Smooth muscle cell (in vitro differentiated cells): Measurements from ENCODE around the gene CFAP46. TPM values are rescaled to one million over a fixed set of nuclear protein-coding genes. Genes with fewer than 3 reads are reported as not detected.

Experiments
- DNase-seq: peaks from one replicate; lab custom pipeline; 2025; ENCODE audit not compliant: unreplicated experiment; lab: John Stamatoyannopoulos, UW
- H2AFZ ChIP-seq: fragments of 200-600 bp; sonication (generic); 2 replicates; pipeline ENCODE4 v1.6.0; 2016; ENCODE audit warnings: antibody characterized with exemption, low read depth, mild to moderate bottlenecking
- H3F3A ChIP-seq: fragments of 200-600 bp; sonication (generic); 2 replicates; pipeline ENCODE4 v1.6.0; 2017; ENCODE audit warnings: antibody characterized with exemption, low read depth
- H3K27ac ChIP-seq: fragments of 200-600 bp; sonication (generic); 2 replicates; pipeline ENCODE4 v1.5.1; 2016; ENCODE audit warnings: low read depth, mild to moderate bottlenecking
- H3K27me3 ChIP-seq: fragments of 200-600 bp; sonication (generic); 2 replicates; pipeline ENCODE4 v1.6.1; 2016; ENCODE audit warnings: low read depth, mild to moderate bottlenecking
- H3K36me3 ChIP-seq: fragments of 200-600 bp; sonication (generic); 2 replicates; pipeline ENCODE4 v1.5.1; 2016; ENCODE audit warnings: low read depth
- H3K4me1 ChIP-seq: fragments of 200-600 bp; sonication (generic); 2 replicates; pipeline ENCODE4 v1.5.1; 2016; ENCODE audit warnings: low read depth
- H3K4me2 ChIP-seq: fragments of 200-600 bp; sonication (generic); 2 replicates; pipeline ENCODE4 v1.6.0; 2016; ENCODE audit warnings: mild to moderate bottlenecking
- H3K4me3 ChIP-seq: fragments of 200-600 bp; sonication (generic); 2 replicates; pipeline ENCODE4 v1.5.1; 2016; ENCODE audit warnings: mild to moderate bottlenecking
- H3K79me2 ChIP-seq: fragments of 200-600 bp; sonication (generic); 2 replicates; pipeline ENCODE4 v1.6.0; 2016; ENCODE audit warnings: low read depth, mild to moderate bottlenecking
- H3K9ac ChIP-seq: fragments of 200-600 bp; sonication (generic); 2 replicates; pipeline ENCODE4 v1.6.0; 2016; ENCODE audit warnings: low read depth
- H3K9me3 ChIP-seq: fragments of 200-600 bp; sonication (generic); replicated peaks from 2 replicates; pipeline ENCODE4 v1.5.1; 2016; ENCODE audit warnings: low read depth
- H4K20me1 ChIP-seq: fragments of 200-600 bp; sonication (generic); 2 replicates; pipeline ENCODE4 v1.6.0; 2016; ENCODE audit warnings: low read depth
- CTCF ChIP-seq: fragments of 200-600 bp; sonication (generic); IDR thresholded peaks from 2 replicates; pipeline ENCODE4 v1.5.1; 2017; ENCODE audit warnings: borderline replicate concordance, mild to moderate bottlenecking, antibody characterized with exemption; ENCODE audit not compliant: insufficient read depth, poor library complexity, severe bottlenecking
- WGBS: methylation state at CpG from one replicate; pipeline ENCODE4 v1.1.7; 2016; ENCODE audit warnings: low lambda C conversion rate; 5-methylcytosine and 5-hydroxymethylcytosine counted together
- polyA plus RNA-seq: library from polyadenylated mRNA; unstranded; fragments of >200 nt; fragmentation: Nextera tagmentation; extraction: Ambion mirVana; gene quantifications from 2 replicates; pipeline ENCODE4 v1.2.1, GENCODE V29; 2016
- total RNA-seq: library from RNA; depleted of rRNA; stranded (reverse); fragments of >200 nt; gene quantifications from 2 replicates; pipeline ENCODE4 v1.2.3, GENCODE V29; 2014

Gene CFAP46
- total and polyA plus RNA-seq, 2 experiments from 2014 or later = 1.1 to 2.0 TPM

- Histone ChIP-seq H3F3A (no peaks in the 10 kb centered on the region), H3K79me2 (no peaks in the 10 kb centered on the region), H3K4me3 (no peak overlapping the region), H2AFZ (no peak overlapping the region), H3K27me3 (no peaks in the 10 kb centered on the region), H3K36me3 (no peaks in the 10 kb centered on the region), H4K20me1 (no peaks in the 10 kb centered on the region), H3K9ac (no peak overlapping the region), H3K4me1 (no peaks in the 10 kb centered on the region), H3K27ac (no peak overlapping the region), H3K9me3 (no peaks in the 10 kb centered on the region), H3K4me2 (no peak overlapping the region)
- WGBS = 86% methylated on average over 24 of the region's 24 CpGs
- no peak for DNase-seq
- no peak for TF ChIP-seq CTCF
Measured at GRCh38 chr10:132979491-132980425, 37.4 kb upstream of the CFAP46 start.

GRCh38 chr10:132978542-132978941, 36.2 kb upstream of the CFAP46 start:
- TF ChIP-seq CTCF = no peak
- no peak for DNase-seq
- H3K4me2 ChIP-seq = no peak overlapping the region
- H3K27ac ChIP-seq = no peak overlapping the region
- H3K9me3 ChIP-seq = no peaks in the 10 kb centered on the region
- no peaks in the 10 kb centered on the region for H3K79me2 ChIP-seq
- WGBS = 91% methylated on average over 9 of the region's 9 CpGs
- H4K20me1 ChIP-seq = no peaks in the 10 kb centered on the region
- H3K36me3 ChIP-seq = no peaks in the 10 kb centered on the region
- H3K4me3 ChIP-seq = no peak overlapping the region
- H2AFZ ChIP-seq = no peak overlapping the region
- H3F3A ChIP-seq = no peaks in the 10 kb centered on the region
- H3K4me1 ChIP-seq = no peaks in the 10 kb centered on the region
- no peak overlapping the region for H3K9ac ChIP-seq
- no peaks in the 10 kb centered on the region for H3K27me3 ChIP-seq

- H3K27ac ChIP-seq = no peak overlapping the region
- 76% methylated on average over 27 of the region's 27 CpGs for WGBS
- no peaks in the 10 kb centered on the region for H3K79me2 ChIP-seq
- no peaks in the 10 kb centered on the region for H3F3A ChIP-seq
- no peak overlapping the region for H3K4me2 ChIP-seq
- H3K27me3 ChIP-seq = no peaks in the 10 kb centered on the region
- H3K36me3 ChIP-seq = no peaks in the 10 kb centered on the region
- TF ChIP-seq CTCF = no peak
- DNase-seq = no peak
- no peak overlapping the region for H3K4me3 ChIP-seq
- H4K20me1 ChIP-seq = no peaks in the 10 kb centered on the region
- no peaks in the 10 kb centered on the region for H3K9me3 ChIP-seq
- H3K4me1 ChIP-seq = no peaks in the 10 kb centered on the region
- no peak overlapping the region for H2AFZ ChIP-seq
- no peak overlapping the region for H3K9ac ChIP-seq
Measured at GRCh38 chr10:132977807-132978206, 35.4 kb upstream of the CFAP46 start.

- H3F3A ChIP-seq = no peaks in the 10 kb centered on the region
- no peak overlapping the region for H3K27ac ChIP-seq
- no peaks in the 10 kb centered on the region for H4K20me1 ChIP-seq
- no peaks in the 10 kb centered on the region for H3K9me3 ChIP-seq
- no peaks in the 10 kb centered on the region for H3K27me3 ChIP-seq
- TF ChIP-seq CTCF = no peak
- no peak overlapping the region for H3K9ac ChIP-seq
- no peak overlapping the region for H2AFZ ChIP-seq
- no peaks in the 10 kb centered on the region for H3K4me1 ChIP-seq
- no peak overlapping the region for H3K4me2 ChIP-seq
- 94% methylated on average over 25 of the region's 25 CpGs for WGBS
- H3K4me3 ChIP-seq = no peak overlapping the region
- no peaks in the 10 kb centered on the region for H3K79me2 ChIP-seq
- H3K36me3 ChIP-seq = no peaks in the 10 kb centered on the region
- DNase-seq = no peak
Measured at GRCh38 chr10:132977076-132977475, 34.7 kb upstream of the CFAP46 start.
